Measurements from ENCODE around the gene NADSYN1. TPM values are rescaled to one million over a fixed set of nuclear protein-coding genes. Genes with fewer than 3 reads are reported as not detected.

NADSYN1 gene
- total RNA-seq, 1 experiment from 2014 or later = 58.2 TPM

DNA sequence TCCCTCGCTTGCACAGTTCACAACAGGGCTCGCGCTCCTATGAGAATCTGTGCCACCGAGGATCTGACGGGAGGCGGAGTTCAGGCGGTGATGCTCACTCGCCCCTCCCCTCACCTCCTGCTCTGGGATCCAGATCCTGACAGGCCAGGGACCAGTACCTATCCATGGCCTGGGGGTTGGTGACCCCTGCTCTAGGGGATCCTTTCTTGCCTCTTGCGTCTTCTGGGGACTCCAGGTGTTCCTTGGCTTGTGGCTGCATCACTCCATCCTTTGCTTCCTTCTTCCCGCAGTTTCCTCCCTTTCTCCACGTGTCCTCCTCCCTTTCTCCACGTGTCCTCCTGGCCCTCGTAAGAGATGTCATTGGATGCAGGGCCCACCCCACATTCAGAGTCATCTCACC lies 43.4 kb downstream of the NADSYN1 start:
- Histone ChIP-seq H3K4me1 (ENCODE audit: control insufficient read depth in 1 of 2, insufficient read depth in 2 of 2, low read length in 2 of 2) (peaks cover 10 to 11% of the 10 kb centered on the region in 2 experiments; a peak in 3 of 4 replicates), H3K9me3 (ENCODE audit: control insufficient read depth in 1 of 2, insufficient read depth in 1 of 2, low read depth in 1 of 2, low read length in 2 of 2) (no peaks in the 10 kb centered on the region), H2AFZ (ENCODE audit: low read depth, low read length, poor library complexity, severe bottlenecking) (no peak overlapping the region), H3K4me3 (replicated peaks in 1 of 2; ENCODE audit: low read depth in 1 of 2, low read length in 2 of 2) (no peak overlapping the region), H4K20me1 (ENCODE audit: insufficient read depth) (no peaks in the 10 kb centered on the region), H3K36me3 (ENCODE audit: control insufficient read depth in 1 of 2, insufficient read depth in 2 of 2, low read length in 2 of 2) (peaks cover 12% of the 10 kb centered on the region in 2 experiments; a peak in 2 of 4 replicates), H3K4me2 (ENCODE audit: low read length) (no peak overlapping the region), H3K79me2 (ENCODE audit: insufficient read depth, low read length) (no peaks in the 10 kb centered on the region), H3K27me3 (ENCODE audit: insufficient read depth, low read length) (no peaks in the 10 kb centered on the region), H3K9ac (ENCODE audit: low read length) (no peak overlapping the region), H3K27ac (ENCODE audit: low read depth, low read length) (no peak overlapping the region), H3K9me2 (ENCODE audit: insufficient read depth) (no peaks in the 10 kb centered on the region)
- intact Hi-C loops (cut with micrococcal nuclease) = no loop called here
- TF ChIP-seq ZNF274 (IDR thresholded peaks at IDR 0.05; ENCODE audit: low read depth, low read length) (no peak), POLR2A (IDR thresholded peaks at IDR 0.05; ENCODE audit: borderline replicate concordance, extremely low read depth, insufficient read depth, insufficient read length) (no peak), YY1 (IDR thresholded peaks at IDR 0.05; ENCODE audit: extremely low read depth, insufficient replicate concordance, low read depth, low read length) (no peak), POLR2AphosphoS5 (IDR thresholded peaks at IDR 0.05; ENCODE audit: low read depth, low read length) (no peak), FOSL1 (IDR thresholded peaks at IDR 0.05; ENCODE audit: low read depth) (no peak), SRF (IDR thresholded peaks at IDR 0.05; ENCODE audit: low read depth) (no peak)
- POLR2A ChIA-PET = no interaction called here
- ATAC-seq (no peak), DNase-seq (ENCODE audit: low read depth, low spot score) (no peak)
- CTCF ChIA-PET = no interaction called here
- BruUV-seq (replicated peaks) = no TSS peak
- RAD21 ChIA-PET (ENCODE audit: low non-redundant PET in 1 of 2, low total read pairs in 2 of 2, uncharacterized antibody in 2 of 2, unreplicated experiment in 2 of 2) = no interaction called here

DNA sequence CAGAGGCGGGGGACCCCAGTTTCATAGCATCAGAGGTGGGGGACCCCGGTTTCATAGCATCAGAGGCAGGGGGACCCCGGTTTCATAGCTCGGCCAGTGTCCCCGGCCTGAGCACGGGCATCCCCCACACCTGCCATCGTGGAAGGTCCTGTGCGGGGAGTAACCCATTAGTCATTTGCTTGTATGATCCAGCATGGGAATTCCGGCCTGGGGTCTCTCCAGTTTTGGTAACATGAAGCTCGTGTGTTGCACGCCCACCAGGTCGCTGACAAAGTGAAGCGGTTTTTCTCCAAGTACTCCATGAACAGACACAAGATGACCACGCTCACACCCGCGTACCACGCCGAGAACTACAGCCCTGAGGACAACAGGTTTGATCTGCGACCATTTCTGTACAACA lies 45.1 kb downstream of the NADSYN1 start:
- Histone ChIP-seq H3K79me2 (ENCODE audit: insufficient read depth, low read length) (no peaks in the 10 kb centered on the region), H3K4me2 (ENCODE audit: low read length) (no peak overlapping the region), H4K20me1 (ENCODE audit: insufficient read depth) (no peaks in the 10 kb centered on the region), H3K36me3 (ENCODE audit: control insufficient read depth in 1 of 2, insufficient read depth in 2 of 2, low read length in 2 of 2) (peaks cover 9 to 12% of the 10 kb centered on the region in 2 experiments; a peak in 2 of 4 replicates), H3K27me3 (ENCODE audit: insufficient read depth, low read length) (no peaks in the 10 kb centered on the region), H2AFZ (ENCODE audit: low read depth, low read length, poor library complexity, severe bottlenecking) (no peak overlapping the region), H3K9ac (ENCODE audit: low read length) (no peak overlapping the region), H3K4me1 (ENCODE audit: control insufficient read depth in 1 of 2, insufficient read depth in 2 of 2, low read length in 2 of 2) (peaks cover 10 to 11% of the 10 kb centered on the region in 2 experiments; a peak in 3 of 4 replicates), H3K27ac (ENCODE audit: low read depth, low read length) (no peak overlapping the region), H3K9me3 (ENCODE audit: control insufficient read depth in 1 of 2, insufficient read depth in 1 of 2, low read depth in 1 of 2, low read length in 2 of 2) (no peaks in the 10 kb centered on the region), H3K9me2 (ENCODE audit: insufficient read depth) (no peaks in the 10 kb centered on the region), H3K4me3 (replicated peaks in 1 of 2; ENCODE audit: low read depth in 1 of 2, low read length in 2 of 2) (no peak overlapping the region)
- ATAC-seq (no peak), DNase-seq (ENCODE audit: low read depth, low spot score) (no peak)
- intact Hi-C loops (cut with micrococcal nuclease) = no loop called here
- BruUV-seq (replicated peaks) = no TSS peak
- POLR2A ChIA-PET = no interaction called here
- CTCF ChIA-PET = no interaction called here
- RAD21 ChIA-PET (ENCODE audit: low non-redundant PET in 1 of 2, low total read pairs in 2 of 2, uncharacterized antibody in 2 of 2, unreplicated experiment in 2 of 2) = no interaction called here
- TF ChIP-seq RAD21 (IDR thresholded peaks at IDR 0.05; ENCODE audit: low read depth) = no peak
- no peak for TF ChIP-seq SP1 (IDR thresholded peaks at IDR 0.05; ENCODE audit: low read depth)
- TF ChIP-seq EZH2phosphoT487 (IDR thresholded peaks at IDR 0.05; ENCODE audit: borderline replicate concordance) = no peak
- TF ChIP-seq, protein P1, sequence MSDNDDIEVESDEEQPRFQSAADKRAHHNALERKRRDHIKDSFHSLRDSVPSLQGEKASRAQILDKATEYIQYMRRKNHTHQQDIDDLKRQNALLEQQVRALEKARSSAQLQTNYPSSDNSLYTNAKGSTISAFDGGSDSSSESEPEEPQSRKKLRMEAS (IDR thresholded peaks at IDR 0.05) = no peak
- TF ChIP-seq, protein P2, sequence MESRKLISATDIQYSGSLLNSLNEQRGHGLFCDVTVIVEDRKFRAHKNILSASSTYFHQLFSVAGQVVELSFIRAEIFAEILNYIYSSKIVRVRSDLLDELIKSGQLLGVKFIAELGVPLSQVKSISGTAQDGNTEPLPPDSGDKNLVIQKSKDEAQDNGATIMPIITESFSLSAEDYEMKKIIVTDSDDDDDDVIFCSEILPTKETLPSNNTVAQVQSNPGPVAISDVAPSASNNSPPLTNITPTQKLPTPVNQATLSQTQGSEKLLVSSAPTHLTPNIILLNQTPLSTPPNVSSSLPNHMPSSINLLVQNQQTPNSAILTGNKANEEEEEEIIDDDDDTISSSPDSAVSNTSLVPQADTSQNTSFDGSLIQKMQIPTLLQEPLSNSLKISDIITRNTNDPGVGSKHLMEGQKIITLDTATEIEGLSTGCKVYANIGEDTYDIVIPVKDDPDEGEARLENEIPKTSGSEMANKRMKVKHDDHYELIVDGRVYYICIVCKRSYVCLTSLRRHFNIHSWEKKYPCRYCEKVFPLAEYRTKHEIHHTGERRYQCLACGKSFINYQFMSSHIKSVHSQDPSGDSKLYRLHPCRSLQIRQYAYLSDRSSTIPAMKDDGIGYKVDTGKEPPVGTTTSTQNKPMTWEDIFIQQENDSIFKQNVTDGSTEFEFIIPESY (IDR thresholded peaks at IDR 0.05; ENCODE audit: extremely low read depth, insufficient replicate concordance, low read length) = no peak
- TF ChIP-seq, protein P3, sequence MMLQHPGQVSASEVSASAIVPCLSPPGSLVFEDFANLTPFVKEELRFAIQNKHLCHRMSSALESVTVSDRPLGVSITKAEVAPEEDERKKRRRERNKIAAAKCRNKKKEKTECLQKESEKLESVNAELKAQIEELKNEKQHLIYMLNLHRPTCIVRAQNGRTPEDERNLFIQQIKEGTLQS (IDR thresholded peaks at IDR 0.05) = no peak
- TF ChIP-seq TCF7L2 (IDR thresholded peaks at IDR 0.05; ENCODE audit: borderline replicate concordance, extremely low read depth, insufficient read depth, insufficient read length) = no peak
- TF ChIP-seq SRF (IDR thresholded peaks at IDR 0.05; ENCODE audit: low read depth) = no peak
- TF ChIP-seq YY1 (IDR thresholded peaks at IDR 0.05; ENCODE audit: extremely low read depth, insufficient replicate concordance, low read depth, low read length) = no peak
- no peak for TF ChIP-seq EGR1 (IDR thresholded peaks at IDR 0.05; ENCODE audit: low read depth)
- TF ChIP-seq EZH2 (IDR thresholded peaks at IDR 0.05) = no peak
- no peak for TF ChIP-seq POLR2A (IDR thresholded peaks at IDR 0.05; ENCODE audit: borderline replicate concordance, extremely low read depth, insufficient read depth, insufficient read length)
- no peak for TF ChIP-seq ELF1 (IDR thresholded peaks at IDR 0.05; ENCODE audit: borderline replicate concordance, low read depth)

Measured in HCT116 (cell line).